HG03354 (cell line): ENCODE results near the gene DDI2.
"Not testable (repeated sequence)": the region's sequence is repeated elsewhere in the genome, so short reads cannot be mapped to it uniquely, and the experiment has no call there.

ENCODE experiments used
- ATAC-seq: cut with Tn5 transposase; IDR thresholded peaks from one replicate; pipeline ENCODE4 v1.9.1; 2021; ENCODE audit warnings: mild to moderate bottlenecking; ENCODE audit not compliant: unreplicated experiment, poor library complexity, severe bottlenecking

Gene DDI2

DNA sequence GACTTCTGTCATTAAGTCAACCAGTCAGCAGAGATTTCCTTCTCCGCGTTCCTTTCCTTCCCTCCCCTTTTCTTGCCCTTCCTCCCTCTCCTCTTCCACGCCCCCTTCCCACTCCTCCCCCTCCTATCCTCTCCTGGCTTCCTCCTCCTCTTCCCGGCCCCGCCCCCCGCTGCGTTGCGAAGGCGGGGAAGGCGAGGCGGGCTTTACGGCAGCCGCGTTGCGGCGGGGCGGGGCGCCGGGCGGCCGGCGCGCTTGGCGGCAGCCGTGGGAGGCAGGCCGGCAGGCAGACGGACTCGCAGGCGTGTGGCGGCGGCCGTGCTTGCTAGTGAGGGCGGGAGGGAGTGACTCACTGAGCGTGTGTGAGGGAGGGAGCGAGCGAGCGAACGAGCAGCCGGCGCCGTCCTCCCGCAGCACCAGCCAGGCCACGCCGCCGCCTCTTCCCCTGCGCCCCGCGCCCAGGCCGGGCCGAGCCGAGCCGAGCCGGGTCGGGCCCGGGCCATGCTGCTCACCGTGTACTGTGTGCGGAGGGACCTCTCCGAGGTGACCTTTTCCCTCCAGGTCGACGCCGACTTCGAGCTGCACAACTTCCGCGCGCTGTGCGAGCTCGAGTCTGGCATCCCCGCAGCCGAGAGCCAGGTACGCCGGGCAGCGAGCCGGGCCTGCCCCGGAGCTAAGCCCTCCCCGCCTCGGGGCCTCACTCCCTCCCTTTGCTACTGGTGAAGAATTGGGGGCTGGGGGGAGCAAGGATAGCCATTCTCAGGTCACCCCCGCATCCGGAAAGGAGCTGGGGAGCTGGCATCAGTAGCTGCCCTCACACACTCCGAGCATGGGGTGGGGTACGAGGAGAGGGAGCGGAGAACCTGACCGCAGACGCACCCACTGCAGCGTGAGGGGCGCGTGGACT is at the start of gene DDI2:
DDI2 (plus strand) TSS at position 286 of the 904 bp plus-strand sequence; CDS start at position 499, 213 bp downstream.
- peak; percentile 65 for ATAC-seq

- no peak for ATAC-seq
Observed at GRCh38 chr1:15568387-15569073, 48.7 kb upstream of the DDI2 start.

GRCh38 chr1:15570861-15571260 is 46.4 kb upstream of the DDI2 start:
- ATAC-seq = no peak

DNA sequence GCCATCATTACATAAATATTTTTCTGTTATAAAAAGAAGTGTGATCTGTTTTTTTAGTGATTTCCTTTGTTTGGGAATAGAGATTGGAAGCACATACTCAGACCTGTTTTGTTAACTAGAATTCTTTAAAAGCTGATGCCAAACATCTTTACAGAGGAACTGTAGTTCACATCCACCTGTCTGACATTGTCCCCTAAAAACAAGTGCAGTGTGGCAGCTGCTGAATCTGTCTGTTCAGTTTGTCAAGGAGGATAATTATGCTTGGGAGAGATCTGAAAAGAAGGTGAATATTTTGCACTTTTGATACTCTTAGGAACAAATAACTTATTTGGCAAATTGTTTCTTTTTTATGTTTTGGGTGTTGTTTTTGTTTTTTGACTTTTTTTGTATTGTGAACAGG is 46.0 kb upstream of the DDI2 start:
- ATAC-seq = no peak

DNA sequence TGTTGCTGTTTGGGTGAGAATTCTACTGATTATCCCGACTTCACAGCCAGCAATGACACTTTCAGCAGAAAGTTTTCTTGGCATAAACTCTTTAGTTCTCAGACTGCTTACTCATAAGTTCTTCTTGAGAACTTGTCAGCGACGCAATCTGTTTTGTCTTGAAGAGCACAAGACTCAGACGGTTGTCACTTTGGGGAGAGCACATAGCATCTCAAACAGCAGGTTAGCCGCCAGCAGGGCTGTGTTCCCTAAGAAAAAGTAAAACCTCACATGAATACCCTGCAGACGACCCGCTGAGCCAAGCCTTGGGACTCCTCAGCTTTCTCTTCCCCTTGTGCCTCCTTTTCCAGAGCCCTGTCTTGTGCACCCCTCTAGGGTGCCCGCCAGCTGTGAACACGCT is 43.8 kb upstream of the DDI2 start:
- no peak for ATAC-seq

DNA sequence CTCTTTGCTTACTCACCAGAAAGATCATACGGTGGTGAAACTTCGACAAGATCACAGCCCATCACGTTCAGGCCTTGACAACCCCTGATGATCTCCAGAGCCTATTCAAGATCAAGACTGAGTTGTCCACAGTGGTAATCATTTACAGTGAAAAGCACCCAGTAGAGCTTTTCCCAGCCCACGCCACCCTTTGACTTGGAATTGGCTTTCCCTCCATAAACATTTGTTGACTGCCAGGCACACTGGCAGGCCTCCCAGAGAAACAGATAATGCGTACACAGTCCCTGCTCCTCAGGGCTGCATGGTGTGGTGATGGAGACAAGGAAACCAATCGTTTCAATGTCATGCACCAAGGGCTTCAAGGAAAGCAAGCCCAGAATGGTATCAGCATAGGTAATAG is 42.5 kb upstream of the DDI2 start:
- no peak for ATAC-seq

- no peak for ATAC-seq
Observed at GRCh38 chr1:15575549-15576150, 41.6 kb upstream of the DDI2 start.

DNA sequence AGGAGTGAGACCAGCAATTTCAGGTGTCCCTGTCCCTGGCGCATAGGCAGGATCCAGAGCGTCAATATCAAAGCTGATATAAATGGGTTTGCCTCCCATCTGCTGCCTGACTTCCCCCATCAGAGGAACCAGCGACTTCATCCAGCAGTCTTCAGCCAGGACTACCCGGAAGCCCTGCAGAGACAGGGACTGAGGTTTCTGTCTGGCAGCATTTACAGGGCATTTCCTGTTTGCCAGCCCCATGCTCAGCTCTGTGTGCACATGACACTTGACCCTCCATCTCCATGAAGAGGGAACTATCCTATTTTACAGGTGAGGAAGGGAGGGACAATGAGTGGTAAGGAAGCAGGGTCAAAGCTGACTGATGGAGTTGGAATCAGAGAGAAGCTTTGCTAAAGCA is 39.6 kb upstream of the DDI2 start:
- no peak for ATAC-seq

DNA sequence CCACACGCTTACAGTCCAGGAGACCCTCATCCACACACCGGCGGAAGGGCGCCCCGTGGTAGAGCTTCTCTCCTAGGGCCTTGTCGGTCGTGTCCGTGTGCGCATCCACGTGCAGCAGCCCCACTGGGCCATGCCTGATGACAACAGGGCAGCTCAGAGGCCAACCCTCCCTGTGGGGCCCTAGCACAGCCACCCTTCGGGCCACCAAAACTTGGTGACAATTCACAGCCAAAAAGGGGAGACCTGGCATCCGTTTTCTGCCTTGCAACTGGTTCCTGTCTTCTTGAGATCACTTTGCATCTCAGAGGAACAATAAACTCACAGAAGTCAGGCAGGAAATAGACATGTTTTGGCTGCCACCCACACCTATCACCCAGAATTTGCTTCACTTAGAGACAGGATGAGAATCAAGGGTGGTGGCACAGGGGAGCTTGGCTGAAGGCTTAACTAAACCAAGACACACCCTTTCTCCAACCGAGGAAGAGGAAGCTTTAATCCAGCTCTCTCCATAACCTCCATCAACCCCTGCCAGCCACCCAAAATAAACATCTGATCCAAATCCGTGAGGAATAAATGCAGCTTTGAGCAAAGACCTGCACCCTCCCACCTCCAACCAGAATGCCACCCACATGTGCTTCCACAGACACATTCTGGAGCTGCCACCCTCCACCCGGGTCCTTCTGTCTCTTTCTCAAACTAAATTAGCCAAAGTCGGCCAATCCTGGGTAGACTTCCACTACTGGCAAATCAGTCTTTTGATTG is 38.2 kb upstream of the DDI2 start:
- peak; percentile 54 for ATAC-seq

- ATAC-seq = peak; percentile 45
Observed at GRCh38 chr1:15579683-15580047, 37.6 kb upstream of the DDI2 start.

GRCh38 chr1:15583016-15583706 is 34.1 kb upstream of the DDI2 start:
- no peak for ATAC-seq

DNA sequence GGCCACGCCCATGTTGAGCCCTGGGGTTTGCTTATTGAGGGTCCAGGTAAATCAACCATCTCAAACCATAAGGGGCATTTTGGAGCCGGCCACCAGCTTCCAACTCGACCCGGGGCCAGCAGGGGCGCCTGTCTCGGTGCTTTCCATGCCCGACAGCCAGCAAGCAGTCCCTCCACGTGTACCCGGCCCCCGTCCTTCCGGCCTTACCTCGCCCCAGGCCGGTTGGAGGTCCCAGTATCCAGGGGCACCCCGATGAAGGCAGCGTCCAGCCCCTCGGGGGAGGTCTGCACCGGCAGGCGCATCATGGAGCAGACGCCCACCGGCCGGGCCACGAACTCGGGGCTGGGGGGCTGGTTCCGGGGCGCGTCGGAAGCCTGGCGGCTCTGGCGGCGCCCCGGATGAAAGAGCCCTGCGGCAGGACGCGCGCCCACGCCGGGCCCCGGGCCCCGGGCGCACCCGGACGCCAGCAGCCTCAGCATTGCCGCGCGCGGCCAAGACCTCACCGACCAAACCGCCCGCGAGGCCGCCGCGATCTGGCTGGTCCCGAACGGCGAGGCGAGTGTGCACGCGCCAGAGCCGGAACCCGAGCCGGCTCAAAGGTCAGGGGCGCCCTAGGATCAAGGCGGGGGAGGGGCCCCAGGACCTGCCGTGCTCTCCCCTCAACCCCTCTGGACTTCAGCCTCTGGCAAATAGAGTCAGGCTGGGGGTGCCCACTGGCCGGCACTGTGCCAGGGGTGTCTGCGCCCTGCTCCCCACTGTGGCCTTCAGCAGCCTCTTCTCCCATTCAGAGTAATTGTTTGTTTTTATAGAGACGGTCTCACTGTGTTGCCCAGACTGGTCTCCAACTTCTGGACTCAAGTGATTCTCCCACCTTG is 32.5 kb upstream of the DDI2 start, which contains the start of gene AGMAT:
AGMAT (minus strand) TSS at position 563 of the 875 bp plus-strand sequence; CDS start at position 479, 84 bp downstream.
- ATAC-seq = peak; percentile 75

GRCh38 chr1:15592285-15592684 is 25.0 kb upstream of the DDI2 start:
- no peak for ATAC-seq

DNA sequence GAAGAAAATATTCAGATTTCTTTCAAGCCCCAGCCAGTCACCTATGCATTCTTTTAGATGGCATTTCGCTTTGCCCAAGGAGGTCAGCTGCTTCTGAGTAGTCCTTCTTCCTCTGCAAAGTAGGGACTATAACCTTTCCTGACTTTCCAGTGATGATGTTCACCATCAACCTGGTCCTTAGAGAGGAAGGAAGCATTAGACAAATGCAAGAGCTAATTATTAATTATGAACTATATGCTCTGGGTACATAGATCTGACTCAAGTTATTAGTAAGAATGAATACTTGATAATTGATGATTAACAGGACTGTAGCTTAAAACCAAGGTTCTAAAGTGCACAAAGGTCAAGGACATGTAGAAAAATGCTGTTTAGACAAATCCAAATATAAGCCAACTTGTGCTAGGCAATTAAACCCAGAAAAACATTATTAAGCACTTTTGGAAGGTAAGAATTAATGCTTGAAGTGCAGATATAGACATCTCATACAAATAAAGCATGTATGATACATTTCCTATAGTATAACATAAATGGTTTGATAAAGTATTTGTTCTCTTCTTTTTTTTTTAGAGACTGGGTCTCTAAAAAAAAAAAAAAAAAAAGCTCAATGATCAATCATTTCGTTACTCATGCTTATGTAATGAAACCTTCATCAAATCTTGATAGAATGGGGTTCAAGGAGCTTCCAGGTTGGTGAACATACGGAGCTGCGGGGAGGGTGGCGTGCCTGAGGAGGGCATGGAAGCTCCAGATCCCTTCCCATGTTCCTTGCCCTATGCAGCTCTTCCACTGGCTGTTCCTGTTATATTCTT is 21.2 kb upstream of the DDI2 start:
- ATAC-seq = peak; percentile 66

DNA sequence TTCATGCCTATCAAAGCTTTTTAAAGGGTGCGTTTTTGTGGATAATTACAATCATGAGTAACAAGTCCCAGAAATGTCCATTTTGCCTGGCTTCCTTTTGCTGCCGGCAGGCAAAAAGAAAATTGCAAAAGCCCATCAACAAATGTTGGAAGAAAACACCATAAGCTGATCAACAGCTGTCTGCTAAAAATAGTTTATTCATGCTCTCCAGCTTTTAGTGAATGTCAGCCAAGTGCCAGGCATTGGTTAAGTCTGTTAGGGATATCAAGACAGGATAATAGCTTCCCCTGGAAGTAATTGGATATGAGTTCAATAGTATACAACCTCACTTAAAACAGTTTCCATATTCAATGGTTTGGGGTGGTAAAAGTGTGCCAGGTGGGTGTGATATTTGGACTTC is 18.8 kb upstream of the DDI2 start:
- no peak for ATAC-seq

GRCh38 chr1:15603050-15603965 is 13.9 kb upstream of the DDI2 start:
- ATAC-seq = peak; percentile 96

DNA sequence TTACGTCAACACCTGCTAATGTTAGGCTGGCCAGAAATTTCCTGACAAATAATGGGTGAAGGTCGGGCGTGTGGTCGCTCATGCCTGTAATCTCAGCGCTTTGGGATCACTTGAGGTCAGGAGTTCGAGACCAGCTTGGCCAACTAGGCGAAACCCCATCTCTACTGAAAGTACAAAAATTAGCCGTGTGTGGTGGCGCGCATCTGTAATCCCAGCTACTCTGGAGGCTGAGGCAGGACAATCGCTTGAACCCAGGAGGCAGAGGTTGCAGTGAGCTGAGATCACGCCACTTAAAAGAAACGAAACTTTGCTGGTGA is 13.3 kb upstream of the DDI2 start:
- not testable (repeated sequence) for ATAC-seq
